Keratinocyte (primary cell): ENCODE data around the gene ATF4. TPM values are rescaled to one million over a fixed set of nuclear protein-coding genes. Genes with fewer than 3 reads are reported as not detected.
"Not testable (repeated sequence)": the region's sequence is repeated elsewhere in the genome, so short reads cannot be mapped to it uniquely, and the experiment has no call there.

Experiments used
- DNase-seq: peaks from one replicate; pipeline ENCODE4 v3.0.0-alpha.2; 2011; ENCODE audit warnings: low read depth, missing footprints, low spot score
- FAIRE-seq: peaks from 2 replicates; lab custom pipeline; 2011; peaks lifted over from hg19 to GRCh38; lab: Jason Lieb, UNC
- H2AFZ ChIP-seq: 2 replicates; pipeline ENCODE4 v1.6.0; 2012; ENCODE audit warnings: low read length, control low read depth, inconsistent platforms; ENCODE audit not compliant: control insufficient read depth
- H3K27ac ChIP-seq: 2 replicates; pipeline ENCODE4 v1.5.1; 2011; ENCODE audit warnings: low read length; ENCODE audit not compliant: control insufficient read depth, insufficient read depth
- H3K27me3 ChIP-seq: 3 replicates; pipeline ENCODE4 v1.6.0; 2011; ENCODE audit warnings: low read length; ENCODE audit not compliant: control insufficient read depth, insufficient read depth; ENCODE audit errors: extremely low read depth
- H3K36me3 ChIP-seq, 2 experiments: 2 replicates in 1 of 2; 3 replicates in 1 of 2; pipeline ENCODE4 v1.5.1; 2011; ENCODE audit warnings: low read length in 2 of 2, mild to moderate bottlenecking in 1 of 2; ENCODE audit not compliant: control insufficient read depth in 2 of 2, insufficient read depth in 2 of 2; ENCODE audit errors: extremely low read depth in 1 of 2
- H3K4me1 ChIP-seq: 3 replicates; pipeline ENCODE4 v1.5.1; 2011; ENCODE audit warnings: low read length; ENCODE audit not compliant: control insufficient read depth, insufficient read depth; ENCODE audit errors: extremely low read depth
- H3K4me2 ChIP-seq: 3 replicates; pipeline ENCODE4 v1.6.0; 2011; ENCODE audit warnings: low read depth, low read length; ENCODE audit not compliant: control insufficient read depth, insufficient read depth; ENCODE audit errors: extremely low read depth
- H3K4me3 ChIP-seq, 3 experiments: fragments of 200-600 bp in 1 of 3; sonication (generic) in 1 of 3; 2 replicates in 2 of 3; 3 replicates in 1 of 3; pipeline ENCODE4 v1.5.1; 2011 to 2016; ENCODE audit warnings: low read length in 3 of 3, mild to moderate bottlenecking in 3 of 3, control low read depth in 2 of 3, inconsistent platforms in 1 of 3, low read depth in 1 of 3, mixed read lengths in 1 of 3, mixed run types in 1 of 3, moderate library complexity in 1 of 3; ENCODE audit not compliant: control insufficient read depth in 2 of 3, insufficient read depth in 2 of 3; ENCODE audit errors: extremely low read depth in 1 of 3
- H3K79me2 ChIP-seq: 2 replicates; pipeline ENCODE4 v1.6.0; 2012; ENCODE audit warnings: low read length; ENCODE audit not compliant: control insufficient read depth, insufficient read depth
- H3K9ac ChIP-seq: 3 replicates; pipeline ENCODE4 v1.6.0; 2011; ENCODE audit warnings: low read length; ENCODE audit not compliant: control insufficient read depth, insufficient read depth; ENCODE audit errors: extremely low read depth
- H3K9me1 ChIP-seq: 3 replicates; pipeline ENCODE4 v1.6.0; 2011; ENCODE audit warnings: low read length; ENCODE audit not compliant: control insufficient read depth, insufficient read depth; ENCODE audit errors: extremely low read depth
- H3K9me3 ChIP-seq: 2 replicates; pipeline ENCODE4 v1.5.1; 2012; ENCODE audit warnings: low read depth, low read length; ENCODE audit not compliant: control insufficient read depth
- H4K20me1 ChIP-seq: 3 replicates; pipeline ENCODE4 v1.6.0; 2011; ENCODE audit warnings: low read length; ENCODE audit not compliant: control insufficient read depth, insufficient read depth; ENCODE audit errors: extremely low read depth
- CTCF ChIP-seq, 3 experiments: IDR thresholded peaks in 1 of 3; conservative IDR thresholded peaks in 1 of 3; optimal IDR thresholded peaks in 1 of 3; 2 replicates in 2 of 3; 3 replicates in 1 of 3; pipeline versions ENCODE3 to v1.5.1; 2011; ENCODE audit warnings: low read length in 3 of 3, mild to moderate bottlenecking in 3 of 3, moderate library complexity in 2 of 3, control low read depth in 1 of 3, inconsistent platforms in 1 of 3; ENCODE audit not compliant: insufficient read depth in 2 of 3; ENCODE audit errors: extremely low read depth in 1 of 3
- EZH2 ChIP-seq: IDR thresholded peaks from one replicate; pipeline ENCODE4 v1.6.1; 2012; ENCODE audit warnings: inconsistent platforms, mild to moderate bottlenecking, low read length, moderate library complexity
- dilution Hi-C: fragments of 300-500 bp; cut with MboI; formaldehyde crosslinking; loops from one replicate; pipeline ENCODE4 v1.7.0; 2020; ENCODE audit warnings: low sequenced_read_pairs; ENCODE audit not compliant: extremely low pct_ligation_motif_present
- polyA plus RNA-seq, 5 experiments: library from polyadenylated mRNA; depleted of rRNA in 3 of 5; stranded (reverse) in 3 of 5; stranded (forward) in 1 of 5; unstranded in 1 of 5; fragments of >200 nt; gene quantifications; 1 replicate in 1 of 5; 2 replicates in 3 of 5; 3 replicates in 1 of 5; pipeline versions ENCODE4 v1.2.1 to v1.2.3, GENCODE V29; 2011 to 2012; ENCODE audit warnings: missing spikeins in 2 of 5, low read depth in 1 of 5, low replicate concordance in 1 of 5

ATF4 gene
- polyA plus RNA-seq, 1 donor (not counting 4 experiments of a cell fraction or from before 2014, with no cell fraction given) = 629 TPM

DNA sequence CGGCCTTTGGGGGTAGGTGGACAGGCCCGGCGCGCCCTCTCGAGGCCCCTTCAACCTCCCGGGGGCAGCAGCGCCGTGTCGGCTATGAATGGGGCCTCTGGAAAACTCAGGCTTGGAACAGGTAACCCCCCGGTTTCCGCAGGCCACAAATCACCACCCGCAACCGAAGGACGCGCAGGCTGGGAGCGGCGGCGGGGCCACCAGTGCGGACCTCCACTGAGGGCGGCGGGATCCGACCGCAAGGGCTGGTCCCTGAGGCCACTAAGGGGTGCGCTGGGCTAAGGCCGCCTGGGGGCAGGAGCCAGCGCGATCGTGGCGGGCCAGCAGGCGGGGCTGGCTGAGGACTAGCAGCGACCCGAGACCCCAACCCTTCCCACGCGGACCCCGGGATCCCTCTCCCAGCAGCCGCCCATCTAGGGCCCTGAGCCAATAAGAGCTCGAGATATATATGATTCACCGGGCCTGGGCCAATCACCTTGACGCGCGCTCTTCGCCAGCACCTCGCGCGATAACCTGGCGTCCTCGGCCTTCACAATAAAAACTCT lies 609 bp upstream of the ATF4 start:
- DNase-seq = peak; percentile 93
- Histone ChIP-seq H3K27me3 (no peaks in the 10 kb centered on the region), H4K20me1 (peaks cover 34% of the 10 kb centered on the region), H3K27ac (peak overlapping the region; percentile 97), H3K4me1 (peaks cover 21% of the 10 kb centered on the region), H3K4me2 (peak overlapping the region; percentile 76), H3K9me1 (peaks cover 2% of the 10 kb centered on the region), H3K4me3 (peak overlapping the region; percentile 79 to 93 (median 86)), H3K79me2 (peaks cover 34% of the 10 kb centered on the region), H3K9ac (peak overlapping the region; percentile 99), H3K36me3 (peaks cover 26 to 42% of the 10 kb centered on the region in 2 experiments), H3K9me3 (no peaks in the 10 kb centered on the region), H2AFZ (peak overlapping the region; percentile 40)
- FAIRE-seq = peak; percentile 86
- dilution Hi-C loops = no loop called here
- peak; percentile 21 to 45 (median 26) for TF ChIP-seq CTCF (optimal IDR thresholded peaks at IDR 0.05 in 1 of 3, IDR thresholded peaks at IDR 0.05 in 1 of 3, conservative IDR thresholded peaks at IDR 0.05 in 1 of 3; ENCODE audit: extremely low read depth in 1 of 3, insufficient read depth in 2 of 3, low read length in 3 of 3)
- no peak for TF ChIP-seq EZH2

DNA sequence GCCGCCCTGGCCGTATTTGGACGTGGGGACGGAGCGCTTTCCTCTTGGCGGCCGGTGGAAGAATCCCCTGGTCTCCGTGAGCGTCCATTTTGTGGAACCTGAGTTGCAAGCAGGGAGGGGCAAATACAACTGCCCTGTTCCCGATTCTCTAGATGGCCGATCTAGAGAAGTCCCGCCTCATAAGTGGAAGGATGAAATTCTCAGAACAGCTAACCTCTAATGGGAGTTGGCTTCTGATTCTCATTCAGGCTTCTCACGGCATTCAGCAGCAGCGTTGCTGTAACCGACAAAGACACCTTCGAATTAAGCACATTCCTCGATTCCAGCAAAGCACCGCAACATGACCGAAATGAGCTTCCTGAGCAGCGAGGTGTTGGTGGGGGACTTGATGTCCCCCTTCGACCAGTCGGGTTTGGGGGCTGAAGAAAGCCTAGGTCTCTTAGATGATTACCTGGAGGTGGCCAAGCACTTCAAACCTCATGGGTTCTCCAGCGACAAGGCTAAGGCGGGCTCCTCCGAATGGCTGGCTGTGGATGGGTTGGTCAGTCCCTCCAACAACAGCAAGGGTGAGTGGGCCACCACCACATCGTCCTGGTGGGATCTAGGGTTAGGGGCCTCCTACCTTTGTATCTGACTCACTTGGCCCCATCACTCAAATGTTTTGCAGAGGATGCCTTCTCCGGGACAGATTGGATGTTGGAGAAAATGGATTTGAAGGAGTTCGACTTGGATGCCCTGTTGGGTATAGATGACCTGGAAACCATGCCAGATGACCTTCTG lies 934 bp downstream of the ATF4 start:
- dilution Hi-C loops, FAIRE-seq: not testable (repeated sequence)

GRCh38 chr22:39522091-39522490 lies 1.7 kb downstream of the ATF4 start:
- Histone ChIP-seq H3K4me3 (peak overlapping the region; percentile 79 to 93 (median 86)), H3K4me1 (peaks cover 21% of the 10 kb centered on the region), H3K9ac (peak overlapping the region; percentile 99), H3K36me3 (peaks cover 16 to 34% of the 10 kb centered on the region in 2 experiments), H3K27ac (peak overlapping the region; percentile 97), H3K79me2 (peaks cover 26% of the 10 kb centered on the region), H4K20me1 (peaks cover 49% of the 10 kb centered on the region), H3K4me2 (peak overlapping the region; percentile 96)
- H2AFZ ChIP-seq, dilution Hi-C loops, H3K9me1 ChIP-seq, H3K27me3 ChIP-seq, H3K9me3 ChIP-seq, DNase-seq, FAIRE-seq: not testable (repeated sequence)

More for the DNA sequence above, 934 bp downstream of the ATF4 start:
- H3K27ac ChIP-seq = peak overlapping the region; percentile 97
- peaks cover 43% of the 10 kb centered on the region for H4K20me1 ChIP-seq
- peaks cover 18 to 34% of the 10 kb centered on the region in 2 experiments for H3K36me3 ChIP-seq
- peak; percentile 36 for DNase-seq
- not testable (repeated sequence) for H3K9me1 ChIP-seq, H2AFZ ChIP-seq, H3K27me3 ChIP-seq, H3K9me3 ChIP-seq
- H3K9ac ChIP-seq = peak overlapping the region; percentile 99
- H3K4me1 ChIP-seq = peaks cover 21% of the 10 kb centered on the region
- peak overlapping the region; percentile 79 to 93 (median 86) for H3K4me3 ChIP-seq
- peak overlapping the region; percentile 96 for H3K4me2 ChIP-seq
- H3K79me2 ChIP-seq = peaks cover 26% of the 10 kb centered on the region
